ENCODE results near the gene MRGPRF. TPM values are rescaled to one million over a fixed set of nuclear protein-coding genes. Genes with fewer than 3 reads are reported as not detected.

The MRGPRF gene
- total RNA-seq, 2 donors from 2014 or later = 20.0 to 53.3 TPM

- Histone ChIP-seq H3K27me3 (replicated peaks; ENCODE audit: insufficient read depth) (no peaks in the 10 kb centered on the region), H3K4me3 (no peak overlapping the region), H3K27ac (no peak overlapping the region), H3K36me3 (no peaks in the 10 kb centered on the region), H3K4me1 (replicated peaks) (peaks cover 3% of the 10 kb centered on the region), H3K9me3 (no peaks in the 10 kb centered on the region)
- 67% methylated on average over 7 of the region's 7 CpGs for WGBS
- intact Hi-C loops (cut with DNase I) = no loop called here
- DNase-seq (ENCODE audit: low spot score) = no peak
- no peak for TF ChIP-seq POLR2AphosphoS5 (IDR thresholded peaks at IDR 0.05)
These were observed 19.5 kb downstream of the MRGPRF start for GRCh38 chr11:68993546-68993945.

GRCh38 chr11:68992743-68993255, 20.2 kb downstream of the MRGPRF start:
- no peak for TF ChIP-seq POLR2AphosphoS5 (IDR thresholded peaks at IDR 0.05)
- TF ChIP-seq CTCF (IDR thresholded peaks at IDR 0.05) = no peak
- TF ChIP-seq POLR2A (IDR thresholded peaks at IDR 0.05) = no peak
- Histone ChIP-seq H3K9me3 (no peaks in the 10 kb centered on the region), H3K27me3 (replicated peaks; ENCODE audit: insufficient read depth) (no peaks in the 10 kb centered on the region), H3K27ac (no peak overlapping the region), H3K4me3 (no peak overlapping the region), H3K4me1 (replicated peaks) (no peaks in the 10 kb centered on the region), H3K36me3 (no peaks in the 10 kb centered on the region)
- 57% methylated on average over 14 of the region's 14 CpGs for WGBS
- intact Hi-C loops (cut with DNase I) = no loop called here
- DNase-seq (ENCODE audit: low spot score) = no peak

- Histone ChIP-seq H3K4me1 (replicated peaks) (no peaks in the 10 kb centered on the region), H3K4me3 (no peak overlapping the region), H3K9me3 (no peaks in the 10 kb centered on the region), H3K36me3 (no peaks in the 10 kb centered on the region), H3K27me3 (replicated peaks; ENCODE audit: insufficient read depth) (no peaks in the 10 kb centered on the region), H3K27ac (no peak overlapping the region)
- intact Hi-C loops (cut with DNase I) = no loop called here
- no peak for DNase-seq (ENCODE audit: low spot score)
- 90% methylated on average over 16 of the region's 16 CpGs for WGBS
- TF ChIP-seq POLR2A (IDR thresholded peaks at IDR 0.05) = no peak
- no peak for TF ChIP-seq CTCF (IDR thresholded peaks at IDR 0.05)
- no peak for TF ChIP-seq POLR2AphosphoS5 (IDR thresholded peaks at IDR 0.05)
These were observed 21.9 kb downstream of the MRGPRF start for GRCh38 chr11:68990995-68991780.

GRCh38 chr11:68989936-68990606, 23.0 kb downstream of the MRGPRF start:
- no peak for DNase-seq (ENCODE audit: low spot score)
- intact Hi-C loops (cut with DNase I) = no loop called here
- Histone ChIP-seq H3K27ac (no peak overlapping the region), H3K4me3 (no peak overlapping the region), H3K36me3 (no peaks in the 10 kb centered on the region), H3K4me1 (replicated peaks) (no peaks in the 10 kb centered on the region), H3K27me3 (replicated peaks; ENCODE audit: insufficient read depth) (no peaks in the 10 kb centered on the region), H3K9me3 (no peaks in the 10 kb centered on the region)
- 88% methylated on average over 8 of the region's 8 CpGs for WGBS
- TF ChIP-seq POLR2A (IDR thresholded peaks at IDR 0.05) (no peak), POLR2AphosphoS5 (IDR thresholded peaks at IDR 0.05) (no peak), CTCF (IDR thresholded peaks at IDR 0.05) (no peak)

GRCh38 chr11:68988491-68988890, 24.6 kb downstream of the MRGPRF start:
- no peak overlapping the region for H3K27ac ChIP-seq
- TF ChIP-seq CTCF (IDR thresholded peaks at IDR 0.05) (no peak), POLR2A (IDR thresholded peaks at IDR 0.05) (no peak), POLR2AphosphoS5 (IDR thresholded peaks at IDR 0.05) (no peak)
- DNase-seq (ENCODE audit: low spot score) = no peak
- intact Hi-C loops (cut with DNase I) = no loop called here
- H3K4me3 ChIP-seq = no peak overlapping the region
- no peaks in the 10 kb centered on the region for H3K9me3 ChIP-seq
- no peaks in the 10 kb centered on the region for H3K36me3 ChIP-seq
- no peaks in the 10 kb centered on the region for H3K27me3 ChIP-seq (replicated peaks; ENCODE audit: insufficient read depth)
- H3K4me1 ChIP-seq (replicated peaks) = no peaks in the 10 kb centered on the region
